ENCODE measurements around the gene TMEM253.

Gene TMEM253

DNA sequence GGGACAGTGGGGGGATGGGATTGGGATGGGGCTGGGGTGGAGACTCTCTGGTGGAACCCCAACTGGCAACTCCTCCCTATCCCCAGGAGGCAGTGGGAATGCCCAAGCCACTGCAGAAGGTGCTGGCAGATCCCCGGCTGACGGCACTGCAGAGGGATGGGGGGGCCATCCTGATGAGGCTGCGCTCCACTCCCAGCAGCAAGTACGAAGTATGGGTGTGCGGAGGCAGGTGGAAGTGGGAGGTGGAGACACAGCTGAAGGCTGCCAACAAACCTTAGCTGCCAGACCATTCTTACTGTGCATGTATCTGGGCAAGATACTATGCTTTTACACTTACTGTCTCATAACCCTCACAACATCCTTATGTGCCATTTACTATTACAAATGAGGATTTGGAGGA, 22.6 kb upstream of the TMEM253 start:
- Histone ChIP-seq H2AFZ (no peak overlapping the region), H3K4me2 (ENCODE audit: low read length) (no peak overlapping the region), H3K4me1 (peaks cover 2% of the 10 kb centered on the region), H3K79me2 (peaks cover 10% of the 10 kb centered on the region), H3K4me3 (ENCODE audit: low read depth, low read length) (no peak overlapping the region), H3K27me3 (ENCODE audit: control insufficient read depth, insufficient read depth, low read length) (no peaks in the 10 kb centered on the region), H3K27ac (no peak overlapping the region), H3K9ac (no peak overlapping the region), H3K9me3 (ENCODE audit: control insufficient read depth, low read length) (no peaks in the 10 kb centered on the region), H3K36me3 (ENCODE audit: control insufficient read depth, insufficient read depth, low read length) (no peaks in the 10 kb centered on the region)
- TF ChIP-seq, protein P1, sequence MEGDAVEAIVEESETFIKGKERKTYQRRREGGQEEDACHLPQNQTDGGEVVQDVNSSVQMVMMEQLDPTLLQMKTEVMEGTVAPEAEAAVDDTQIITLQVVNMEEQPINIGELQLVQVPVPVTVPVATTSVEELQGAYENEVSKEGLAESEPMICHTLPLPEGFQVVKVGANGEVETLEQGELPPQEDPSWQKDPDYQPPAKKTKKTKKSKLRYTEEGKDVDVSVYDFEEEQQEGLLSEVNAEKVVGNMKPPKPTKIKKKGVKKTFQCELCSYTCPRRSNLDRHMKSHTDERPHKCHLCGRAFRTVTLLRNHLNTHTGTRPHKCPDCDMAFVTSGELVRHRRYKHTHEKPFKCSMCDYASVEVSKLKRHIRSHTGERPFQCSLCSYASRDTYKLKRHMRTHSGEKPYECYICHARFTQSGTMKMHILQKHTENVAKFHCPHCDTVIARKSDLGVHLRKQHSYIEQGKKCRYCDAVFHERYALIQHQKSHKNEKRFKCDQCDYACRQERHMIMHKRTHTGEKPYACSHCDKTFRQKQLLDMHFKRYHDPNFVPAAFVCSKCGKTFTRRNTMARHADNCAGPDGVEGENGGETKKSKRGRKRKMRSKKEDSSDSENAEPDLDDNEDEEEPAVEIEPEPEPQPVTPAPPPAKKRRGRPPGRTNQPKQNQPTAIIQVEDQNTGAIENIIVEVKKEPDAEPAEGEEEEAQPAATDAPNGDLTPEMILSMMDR (IDR thresholded peaks at IDR 0.05) = no peak

DNA sequence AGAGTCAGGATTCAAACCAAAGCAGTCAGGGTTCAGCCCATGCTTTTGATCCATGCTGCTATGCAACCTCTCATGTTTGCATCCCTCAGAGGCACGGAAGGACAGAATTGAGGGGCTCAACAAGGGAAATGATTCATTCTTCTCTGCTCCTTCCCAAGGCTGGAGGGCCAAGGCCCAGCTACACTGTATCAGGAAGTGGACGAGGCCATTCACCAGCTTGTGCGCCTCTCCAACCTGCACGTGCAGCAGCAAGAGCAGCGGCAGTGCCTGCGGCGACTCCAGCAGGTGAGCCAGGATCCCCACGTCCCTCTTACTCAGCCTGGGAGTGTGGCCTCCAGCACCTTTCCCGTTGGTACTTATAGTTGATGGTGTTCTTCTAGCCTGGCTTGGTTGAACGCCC, 22.1 kb upstream of the TMEM253 start:
- no peak overlapping the region for H3K4me3 ChIP-seq (ENCODE audit: low read depth, low read length)
- H3K9me3 ChIP-seq (ENCODE audit: control insufficient read depth, low read length) = no peaks in the 10 kb centered on the region
- no peak overlapping the region for H3K4me2 ChIP-seq (ENCODE audit: low read length)
- peaks cover 2% of the 10 kb centered on the region for H3K4me1 ChIP-seq
- no peak overlapping the region for H3K27ac ChIP-seq
- H2AFZ ChIP-seq = no peak overlapping the region
- no peaks in the 10 kb centered on the region for H3K27me3 ChIP-seq (ENCODE audit: control insufficient read depth, insufficient read depth, low read length)
- H3K36me3 ChIP-seq (ENCODE audit: control insufficient read depth, insufficient read depth, low read length) = no peaks in the 10 kb centered on the region
- peaks cover 10% of the 10 kb centered on the region for H3K79me2 ChIP-seq
- TF ChIP-seq, protein P1 (IDR thresholded peaks at IDR 0.05) = no peak
- no peak overlapping the region for H3K9ac ChIP-seq

DNA sequence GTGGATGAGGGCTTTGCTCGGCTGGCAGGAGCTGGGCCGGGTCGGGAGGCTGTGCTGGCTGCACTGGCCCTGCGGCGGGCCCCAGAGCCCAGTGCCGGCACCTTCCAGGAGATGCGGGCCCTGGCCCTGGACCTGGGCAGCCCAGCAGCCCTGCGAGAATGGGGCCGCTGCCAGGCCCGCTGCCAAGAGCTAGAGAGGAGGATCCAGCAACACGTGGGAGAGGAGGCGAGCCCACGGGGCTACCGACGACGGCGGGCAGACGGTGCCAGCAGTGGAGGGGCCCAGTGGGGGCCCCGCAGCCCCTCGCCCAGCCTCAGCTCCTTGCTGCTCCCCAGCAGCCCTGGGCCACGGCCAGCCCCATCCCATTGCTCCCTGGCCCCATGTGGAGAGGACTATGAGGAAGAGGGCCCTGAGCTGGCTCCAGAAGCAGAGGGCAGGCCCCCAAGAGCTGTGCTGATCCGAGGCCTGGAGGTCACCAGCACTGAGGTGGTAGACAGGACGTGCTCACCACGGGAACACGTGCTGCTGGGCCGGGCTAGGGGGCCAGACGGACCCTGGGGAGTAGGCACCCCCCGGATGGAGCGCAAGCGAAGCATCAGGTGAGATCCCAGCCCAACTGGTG, 19.2 kb upstream of the TMEM253 start:
- no peaks in the 10 kb centered on the region for H3K9me3 ChIP-seq (ENCODE audit: control insufficient read depth, low read length)
- H3K36me3 ChIP-seq (ENCODE audit: control insufficient read depth, insufficient read depth, low read length) = no peaks in the 10 kb centered on the region
- H3K79me2 ChIP-seq = peaks cover 4% of the 10 kb centered on the region
- no peak overlapping the region for H2AFZ ChIP-seq
- H3K9ac ChIP-seq = no peak overlapping the region
- H3K4me1 ChIP-seq = no peaks in the 10 kb centered on the region
- no peaks in the 10 kb centered on the region for H3K27me3 ChIP-seq (ENCODE audit: control insufficient read depth, insufficient read depth, low read length)
- H3K27ac ChIP-seq = no peak overlapping the region
- no peak overlapping the region for H3K4me3 ChIP-seq (ENCODE audit: low read depth, low read length)
- no peak overlapping the region for H3K4me2 ChIP-seq (ENCODE audit: low read length)
- TF ChIP-seq, protein P1 (IDR thresholded peaks at IDR 0.05) = no peak

DNA sequence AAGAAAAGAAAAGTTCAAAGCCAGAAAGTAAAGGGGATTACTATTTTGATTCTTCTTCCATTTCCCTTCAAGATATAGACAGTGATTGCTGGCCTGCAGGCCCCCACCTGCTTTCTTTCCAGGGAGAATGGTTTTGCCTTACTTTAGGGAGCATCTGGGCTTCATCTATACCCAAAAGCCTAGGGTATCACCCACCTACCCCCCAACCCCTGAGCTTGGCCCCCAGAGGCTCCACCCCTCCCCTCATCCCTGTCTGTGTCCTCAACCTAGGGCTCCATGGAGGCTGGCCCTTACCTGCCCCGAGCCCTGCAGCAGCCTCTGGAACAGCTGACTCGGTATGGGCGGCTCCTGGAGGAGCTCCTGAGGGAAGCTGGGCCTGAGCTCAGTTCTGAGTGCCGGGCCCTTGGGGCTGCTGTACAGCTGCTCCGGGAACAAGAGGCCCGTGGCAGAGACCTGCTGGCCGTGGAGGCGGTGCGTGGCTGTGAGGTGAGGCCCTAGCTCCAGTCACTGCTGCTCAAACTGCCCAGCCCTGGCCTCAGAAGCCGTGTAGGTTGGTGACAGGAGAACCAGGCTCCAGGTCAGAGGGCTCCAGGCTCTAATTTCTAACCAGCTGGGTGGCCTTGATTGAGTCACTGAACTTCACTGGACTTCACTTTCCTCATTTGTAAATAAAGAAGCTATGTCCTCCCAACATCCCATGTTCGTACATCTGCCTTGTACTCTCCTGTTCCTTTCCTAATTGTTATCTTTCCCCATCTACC, 17.1 kb upstream of the TMEM253 start:
- H3K27ac ChIP-seq = no peak overlapping the region
- H3K4me1 ChIP-seq = peaks cover 6% of the 10 kb centered on the region
- H3K4me3 ChIP-seq (ENCODE audit: low read depth, low read length) = no peak overlapping the region
- no peaks in the 10 kb centered on the region for H3K36me3 ChIP-seq (ENCODE audit: control insufficient read depth, insufficient read depth, low read length)
- H3K4me2 ChIP-seq (ENCODE audit: low read length) = no peak overlapping the region
- TF ChIP-seq, protein P1 (IDR thresholded peaks at IDR 0.05) = no peak
- H3K79me2 ChIP-seq = peaks cover 4% of the 10 kb centered on the region
- no peaks in the 10 kb centered on the region for H3K27me3 ChIP-seq (ENCODE audit: control insufficient read depth, insufficient read depth, low read length)
- no peak overlapping the region for H2AFZ ChIP-seq
- no peak overlapping the region for H3K9ac ChIP-seq
- H3K9me3 ChIP-seq (ENCODE audit: control insufficient read depth, low read length) = no peaks in the 10 kb centered on the region
